Trophoblast cell (in vitro differentiated cells and primary cell): Measurements from ENCODE around the gene PIK3IP1.

ENCODE experiments used
- DNase-seq, 2 donors: peaks; one replicate each; pipeline ENCODE4 v3.0.0-alpha.2; 2016
- H2AFZ ChIP-seq: 2 replicates; pipeline ENCODE4 v1.6.1; 2013; ENCODE audit warnings: low read length, moderate library complexity, mild to moderate bottlenecking; ENCODE audit not compliant: insufficient read depth, poor library complexity
- H2AK5ac ChIP-seq: 2 replicates; pipeline ENCODE4 v1.6.1; 2013; ENCODE audit warnings: mild to moderate bottlenecking, low read length
- H2BK120ac ChIP-seq: 2 replicates; pipeline ENCODE4 v1.6.1; 2013; ENCODE audit warnings: low read length, mild to moderate bottlenecking, moderate library complexity; ENCODE audit not compliant: insufficient read depth, poor library complexity
- H2BK12ac ChIP-seq: 2 replicates; pipeline ENCODE4 v1.6.1; 2013; ENCODE audit warnings: mild to moderate bottlenecking, low read length, moderate library complexity
- H2BK5ac ChIP-seq: 2 replicates; pipeline ENCODE4 v1.6.1; 2013; ENCODE audit warnings: low read length, low read depth, moderate library complexity, mild to moderate bottlenecking; ENCODE audit not compliant: poor library complexity
- H3K14ac ChIP-seq: 2 replicates; pipeline ENCODE4 v1.6.1; 2013; ENCODE audit warnings: mild to moderate bottlenecking, low read length
- H3K18ac ChIP-seq: 2 replicates; pipeline ENCODE4 v1.6.1; 2013; ENCODE audit warnings: mild to moderate bottlenecking, low read length
- H3K23ac ChIP-seq: 2 replicates; pipeline ENCODE4 v1.6.1; 2013; ENCODE audit warnings: low read length
- H3K27ac ChIP-seq: 2 replicates; pipeline ENCODE4 v1.5.1; 2013; ENCODE audit warnings: low read depth, mild to moderate bottlenecking, inconsistent platforms, low read length, moderate library complexity
- H3K27me3 ChIP-seq: 2 replicates; pipeline ENCODE4 v1.6.1; 2013; ENCODE audit warnings: inconsistent platforms, mild to moderate bottlenecking, low read length, moderate library complexity; ENCODE audit not compliant: insufficient read depth
- H3K36me3 ChIP-seq, 2 experiments: 1 replicate in 1 of 2; 2 replicates in 1 of 2; pipeline ENCODE4 v1.6.1; 2013; ENCODE audit warnings: low read length in 2 of 2, mild to moderate bottlenecking in 2 of 2, moderate library complexity in 1 of 2; ENCODE audit not compliant: insufficient read depth in 2 of 2, control insufficient read depth in 1 of 2
- H3K4ac ChIP-seq: 2 replicates; pipeline ENCODE4 v1.6.1; 2013; ENCODE audit warnings: low read depth, mild to moderate bottlenecking, low read length, moderate library complexity
- H3K4me1 ChIP-seq, 2 experiments: 1 replicate in 1 of 2; 2 replicates in 1 of 2; pipeline ENCODE4 v1.6.1; 2013; ENCODE audit warnings: low read length in 2 of 2, mild to moderate bottlenecking in 2 of 2, moderate library complexity in 1 of 2; ENCODE audit not compliant: insufficient read depth in 2 of 2, control insufficient read depth in 1 of 2
- H3K4me2 ChIP-seq: 2 replicates; pipeline ENCODE4 v1.6.1; 2013; ENCODE audit warnings: inconsistent platforms, mild to moderate bottlenecking, low read length, moderate library complexity
- H3K4me3 ChIP-seq: 2 replicates; pipeline ENCODE4 v1.5.1; 2013; ENCODE audit warnings: mild to moderate bottlenecking, low read depth, low read length, inconsistent platforms
- H3K79me1 ChIP-seq: one replicate; pipeline ENCODE4 v1.6.1; 2013; ENCODE audit warnings: low read length
- H3K79me2 ChIP-seq: 2 replicates; pipeline ENCODE4 v1.6.1; 2013; ENCODE audit warnings: low read length, mild to moderate bottlenecking; ENCODE audit not compliant: control insufficient read depth, insufficient read depth, poor library complexity
- H3K9ac ChIP-seq: 2 replicates; pipeline ENCODE4 v1.6.1; 2013; ENCODE audit warnings: mild to moderate bottlenecking, low read length
- H3K9me3 ChIP-seq: 2 replicates; pipeline ENCODE4 v1.6.1; 2013; ENCODE audit warnings: low read depth, mild to moderate bottlenecking, control low read depth, inconsistent platforms, low read length; ENCODE audit not compliant: insufficient read depth
- H4K12ac ChIP-seq: 2 replicates; pipeline ENCODE4 v1.6.1; 2013; ENCODE audit warnings: low read depth, mild to moderate bottlenecking, low read length, moderate library complexity
- H4K8ac ChIP-seq: 2 replicates; pipeline ENCODE4 v1.6.1; 2013; ENCODE audit warnings: low read depth, mild to moderate bottlenecking, low read length, moderate library complexity
- H4K91ac ChIP-seq: one replicate; pipeline ENCODE4 v1.6.1; 2013; ENCODE audit warnings: low read depth, mild to moderate bottlenecking, low read length, moderate library complexity
- WGBS: extraction: QIAGEN DNeasy Blood & Tissue Kit; methylation state at CpG from one replicate; pipeline ENCODE4 v1.1.7; 2013; ENCODE audit warnings: missing lambda C conversion rate; ENCODE audit not compliant: insufficient read length, insufficient coverage; ENCODE audit errors: extremely low coverage; 5-methylcytosine and 5-hydroxymethylcytosine counted together

PIK3IP1 gene

DNA sequence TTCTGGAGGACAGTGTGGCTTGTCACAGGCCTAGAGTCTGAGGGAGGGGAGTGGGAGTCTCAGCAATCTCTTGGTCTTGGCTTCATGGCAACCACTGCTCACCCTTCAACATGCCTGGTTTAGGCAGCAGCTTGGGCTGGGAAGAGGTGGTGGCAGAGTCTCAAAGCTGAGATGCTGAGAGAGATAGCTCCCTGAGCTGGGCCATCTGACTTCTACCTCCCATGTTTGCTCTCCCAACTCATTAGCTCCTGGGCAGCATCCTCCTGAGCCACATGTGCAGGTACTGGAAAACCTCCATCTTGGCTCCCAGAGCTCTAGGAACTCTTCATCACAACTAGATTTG, 13.0 kb downstream of the PIK3IP1 start:
- H3K79me2 ChIP-seq: no peaks in the 10 kb centered on the region
- peaks cover 5% of the 10 kb centered on the region in 2 experiments for H3K4me1 ChIP-seq
- no peak for DNase-seq
- no peak overlapping the region for H3K23ac ChIP-seq
- no peak overlapping the region for H2BK5ac ChIP-seq
- no peak overlapping the region for H3K4me2 ChIP-seq
- peaks cover 35 to 53% of the 10 kb centered on the region in 2 experiments for H3K36me3 ChIP-seq
- no peak overlapping the region for H3K27ac ChIP-seq
- H3K9ac ChIP-seq: no peak overlapping the region
- H3K9me3 ChIP-seq: no peaks in the 10 kb centered on the region
- H4K91ac ChIP-seq: no peak overlapping the region
- no peak overlapping the region for H2BK12ac ChIP-seq
- H2BK120ac ChIP-seq: no peak overlapping the region
- H4K12ac ChIP-seq: no peak overlapping the region
- no peaks in the 10 kb centered on the region for H3K27me3 ChIP-seq
- H3K4me3 ChIP-seq: no peak overlapping the region
- no peak overlapping the region for H2AFZ ChIP-seq
- no peak overlapping the region for H2AK5ac ChIP-seq
- H3K18ac ChIP-seq: no peak overlapping the region
- H3K14ac ChIP-seq: no peak overlapping the region
- peaks cover 4% of the 10 kb centered on the region for H3K79me1 ChIP-seq
- H4K8ac ChIP-seq: no peak overlapping the region
- H3K4ac ChIP-seq: no peak overlapping the region

DNA sequence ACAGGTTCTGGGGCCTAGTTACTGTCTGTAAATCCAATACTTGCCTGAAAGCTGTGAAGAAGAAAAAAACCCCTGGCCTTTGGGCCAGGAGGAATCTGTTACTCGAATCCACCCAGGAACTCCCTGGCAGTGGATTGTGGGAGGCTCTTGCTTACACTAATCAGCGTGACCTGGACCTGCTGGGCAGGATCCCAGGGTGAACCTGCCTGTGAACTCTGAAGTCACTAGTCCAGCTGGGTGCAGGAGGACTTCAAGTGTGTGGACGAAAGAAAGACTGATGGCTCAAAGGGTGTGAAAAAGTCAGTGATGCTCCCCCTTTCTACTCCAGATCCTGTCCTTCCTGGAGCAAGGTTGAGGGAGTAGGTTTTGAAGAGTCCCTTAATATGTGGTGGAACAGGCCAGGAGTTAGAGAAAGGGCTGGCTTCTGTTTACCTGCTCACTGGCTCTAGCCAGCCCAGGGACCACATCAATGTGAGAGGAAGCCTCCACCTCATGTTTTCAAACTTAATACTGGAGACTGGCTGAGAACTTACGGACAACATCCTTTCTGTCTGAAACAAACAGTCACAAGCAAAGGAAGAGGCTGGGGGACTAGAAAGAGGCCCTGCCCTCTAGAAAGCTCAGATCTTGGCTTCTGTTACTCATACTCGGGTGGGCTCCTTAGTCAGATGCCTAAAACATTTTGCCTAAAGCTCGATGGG, 13.5 kb downstream of the PIK3IP1 start:
- Histone ChIP-seq H4K8ac (no peak overlapping the region), H3K9ac (no peak overlapping the region), H2AK5ac (no peak overlapping the region), H3K4me2 (no peak overlapping the region), H2AFZ (no peak overlapping the region), H3K27me3 (no peaks in the 10 kb centered on the region), H2BK5ac (no peak overlapping the region), H3K79me1 (peaks cover 4% of the 10 kb centered on the region), H2BK12ac (no peak overlapping the region), H4K12ac (no peak overlapping the region), H3K14ac (no peak overlapping the region), H3K23ac (no peak overlapping the region), H3K27ac (no peak overlapping the region), H3K79me2 (no peaks in the 10 kb centered on the region), H3K4me1 (peaks cover 5% of the 10 kb centered on the region in 2 experiments), H3K36me3 (peaks cover 38 to 57% of the 10 kb centered on the region in 2 experiments), H4K91ac (no peak overlapping the region), H3K4ac (no peak overlapping the region), H3K9me3 (no peaks in the 10 kb centered on the region), H2BK120ac (no peak overlapping the region), H3K4me3 (no peak overlapping the region), H3K18ac (no peak overlapping the region)
- no CpG with 5 or more reads among the region's 6 CpGs for WGBS
- DNase-seq: no peak

GRCh38 chr22:31278151-31278621, 14.1 kb downstream of the PIK3IP1 start:
- H3K23ac ChIP-seq: no peak overlapping the region
- H3K36me3 ChIP-seq: peaks cover 44 to 62% of the 10 kb centered on the region in 2 experiments
- H3K4ac ChIP-seq: no peak overlapping the region
- no peak overlapping the region for H4K8ac ChIP-seq
- H4K12ac ChIP-seq: no peak overlapping the region
- H3K9me3 ChIP-seq: no peaks in the 10 kb centered on the region
- peaks cover 5% of the 10 kb centered on the region in 2 experiments for H3K4me1 ChIP-seq
- peaks cover 4% of the 10 kb centered on the region for H3K79me1 ChIP-seq
- no peak overlapping the region for H3K4me2 ChIP-seq
- H2BK5ac ChIP-seq: no peak overlapping the region
- no peaks in the 10 kb centered on the region for H3K27me3 ChIP-seq
- no peak overlapping the region for H2AFZ ChIP-seq
- no CpG with 5 or more reads among the region's 9 CpGs for WGBS
- no peak overlapping the region for H3K18ac ChIP-seq
- no peak overlapping the region for H3K14ac ChIP-seq
- H2AK5ac ChIP-seq: no peak overlapping the region
- DNase-seq: no peak
- no peak overlapping the region for H2BK120ac ChIP-seq
- no peak overlapping the region for H3K4me3 ChIP-seq
- H3K27ac ChIP-seq: no peak overlapping the region
- H4K91ac ChIP-seq: no peak overlapping the region
- no peak overlapping the region for H2BK12ac ChIP-seq
- H3K9ac ChIP-seq: no peak overlapping the region
- H3K79me2 ChIP-seq: no peaks in the 10 kb centered on the region

DNA sequence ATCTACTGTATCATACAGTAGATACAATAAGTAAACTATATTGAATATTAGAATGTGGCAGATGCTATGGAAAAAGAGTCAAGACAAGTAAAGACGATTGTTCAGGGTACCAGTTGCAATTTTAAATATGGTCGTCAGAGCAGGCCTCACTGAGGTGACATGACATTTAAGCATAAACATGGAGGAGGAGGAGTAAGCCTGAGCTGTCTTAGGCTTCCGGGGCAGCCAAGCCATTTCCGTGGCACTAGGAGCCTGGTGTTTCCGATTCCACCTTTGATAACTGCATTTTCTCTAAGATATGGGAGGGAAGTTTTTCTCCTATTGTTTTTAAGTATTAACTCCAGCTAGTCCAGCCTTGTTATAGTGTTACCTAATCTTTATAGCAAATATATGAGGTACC, 14.5 kb downstream of the PIK3IP1 start:
- Histone ChIP-seq H3K9me3 (no peaks in the 10 kb centered on the region), H3K23ac (no peak overlapping the region), H3K14ac (no peak overlapping the region), H3K27ac (no peak overlapping the region), H3K9ac (no peak overlapping the region), H2BK12ac (no peak overlapping the region), H4K8ac (no peak overlapping the region), H2BK120ac (no peak overlapping the region), H3K4me3 (no peak overlapping the region), H3K79me1 (peaks cover 6% of the 10 kb centered on the region), H2AK5ac (no peak overlapping the region), H2BK5ac (no peak overlapping the region), H3K79me2 (no peaks in the 10 kb centered on the region), H3K4ac (no peak overlapping the region), H3K27me3 (no peaks in the 10 kb centered on the region), H3K4me2 (no peak overlapping the region), H3K36me3 (peaks cover 47 to 67% of the 10 kb centered on the region in 2 experiments), H4K91ac (no peak overlapping the region), H2AFZ (no peak overlapping the region), H4K12ac (no peak overlapping the region), H3K18ac (no peak overlapping the region), H3K4me1 (peaks cover 5% of the 10 kb centered on the region in 2 experiments)
- no peak for DNase-seq
- no CpG with 5 or more reads among the region's 5 CpGs for WGBS
